Astrocyte (in vitro differentiated cells and primary cell): ENCODE results near the gene CRELD2. TPM values are rescaled to one million over a fixed set of nuclear protein-coding genes. Genes with fewer than 3 reads are reported as not detected.

ENCODE experiments used
- DNase-seq: peaks from one replicate; pipeline ENCODE4 v3.0.0-alpha.2; 2010; ENCODE audit warnings: low read depth
- FAIRE-seq: peaks from 2 replicates; lab custom pipeline; 2011; peaks lifted over from hg19 to GRCh38; lab: Jason Lieb, UNC
- H2AFZ ChIP-seq: 2 replicates; pipeline ENCODE4 v1.6.0; 2012; ENCODE audit warnings: low read depth, low read length, inconsistent platforms
- H3K27ac ChIP-seq: 2 replicates; pipeline ENCODE4 v1.5.1; 2011; ENCODE audit warnings: low read depth, low read length, inconsistent platforms
- H3K27me3 ChIP-seq: 2 replicates; pipeline ENCODE4 v1.6.0; 2011; ENCODE audit warnings: low read length, inconsistent platforms; ENCODE audit not compliant: insufficient read depth
- H3K36me3 ChIP-seq: 2 replicates; pipeline ENCODE4 v1.5.1; 2011; ENCODE audit warnings: low read length, inconsistent platforms; ENCODE audit not compliant: insufficient read depth
- H3K4me1 ChIP-seq: 2 replicates; pipeline ENCODE4 v1.5.1; 2011; ENCODE audit warnings: low read length, inconsistent platforms; ENCODE audit not compliant: insufficient read depth
- H3K4me2 ChIP-seq: 2 replicates; pipeline ENCODE4 v1.6.0; 2012; ENCODE audit warnings: low read length, inconsistent platforms
- H3K4me3 ChIP-seq: 2 replicates; pipeline ENCODE4 v1.5.1; 2011; ENCODE audit warnings: low read depth, mild to moderate bottlenecking, low read length, inconsistent platforms; ENCODE audit not compliant: insufficient read depth
- H3K79me2 ChIP-seq: 2 replicates; pipeline ENCODE4 v1.6.0; 2012; ENCODE audit warnings: mild to moderate bottlenecking, low read length, inconsistent platforms; ENCODE audit not compliant: insufficient read depth
- H3K9ac ChIP-seq: 2 replicates; pipeline ENCODE4 v1.6.0; 2012; ENCODE audit warnings: mild to moderate bottlenecking, low read length, inconsistent platforms
- H3K9me3 ChIP-seq: 2 replicates; pipeline ENCODE4 v1.5.1; 2012; ENCODE audit warnings: low read depth, mild to moderate bottlenecking, low read length, inconsistent platforms; ENCODE audit not compliant: insufficient read depth
- H4K20me1 ChIP-seq: 2 replicates; pipeline ENCODE4 v1.6.0; 2012; ENCODE audit warnings: low read length, inconsistent platforms; ENCODE audit not compliant: insufficient read depth
- H3K27ac Mint-ChIP-seq: one replicate; pipeline ENCODE4 v1.8.0; 2021; ENCODE audit warnings: mild to moderate bottlenecking, mixed read lengths; ENCODE audit not compliant: unreplicated experiment
- H3K27me3 Mint-ChIP-seq: one replicate; pipeline ENCODE4 v1.8.0; 2021; ENCODE audit warnings: low read depth, mixed read lengths; ENCODE audit not compliant: unreplicated experiment
- H3K36me3 Mint-ChIP-seq: one replicate; pipeline ENCODE4 v1.8.0; 2021; ENCODE audit warnings: low read depth, mixed read lengths; ENCODE audit not compliant: unreplicated experiment
- H3K4me1 Mint-ChIP-seq: one replicate; pipeline ENCODE4 v1.8.0; 2021; ENCODE audit warnings: low read depth, mixed read lengths; ENCODE audit not compliant: unreplicated experiment
- H3K4me3 Mint-ChIP-seq: one replicate; pipeline ENCODE4 v1.8.0; 2021; ENCODE audit warnings: mild to moderate bottlenecking, moderate library complexity, mixed read lengths; ENCODE audit not compliant: unreplicated experiment
- H3K9me3 Mint-ChIP-seq: one replicate; pipeline ENCODE4 v1.8.0; 2021; ENCODE audit warnings: mild to moderate bottlenecking, mixed read lengths; ENCODE audit not compliant: unreplicated experiment
- CTCF ChIP-seq: IDR thresholded peaks from 2 replicates; pipeline ENCODE4 v1.5.1; 2011; ENCODE audit warnings: low read depth, mild to moderate bottlenecking, inconsistent platforms, low read length, moderate library complexity; ENCODE audit not compliant: insufficient read depth
- EZH2 ChIP-seq: IDR thresholded peaks from 2 replicates; pipeline ENCODE4 v1.6.1; 2012; ENCODE audit warnings: mild to moderate bottlenecking, low read length, inconsistent platforms; ENCODE audit not compliant: insufficient read depth
- total RNA-seq: library from RNA; stranded (reverse); gene quantifications from 2 replicates; pipeline ENCODE4 v1.2.1, GENCODE V29; 2021

The CRELD2 gene
- total RNA-seq, 1 donor from 2014 or later, result 49.6 TPM

GRCh38 chr22:49951986-49952896 is 33.8 kb downstream of the CRELD2 start:
- no peaks in the 10 kb centered on the region for H3K36me3 Mint-ChIP-seq
- H2AFZ ChIP-seq, result peak overlapping the region; percentile 2
- no peak overlapping the region for H3K4me3 ChIP-seq
- peak overlapping the region; percentile 70 for H3K4me2 ChIP-seq
- DNase-seq, result peak; percentile 84
- no peaks in the 10 kb centered on the region for H3K27me3 ChIP-seq
- H3K9me3 ChIP-seq, result no peaks in the 10 kb centered on the region
- H3K4me3 Mint-ChIP-seq, result no peak overlapping the region
- peaks cover 12% of the 10 kb centered on the region for H3K4me1 ChIP-seq
- H4K20me1 ChIP-seq, result no peaks in the 10 kb centered on the region
- peaks cover 4% of the 10 kb centered on the region for H3K4me1 Mint-ChIP-seq
- H3K9ac ChIP-seq, result peak overlapping the region; percentile 55
- FAIRE-seq, result no peak
- H3K36me3 ChIP-seq, result no peaks in the 10 kb centered on the region
- H3K27ac Mint-ChIP-seq, result peak overlapping the region; percentile 78
- TF ChIP-seq CTCF (no peak), EZH2 (no peak)
- H3K9me3 Mint-ChIP-seq, result no peaks in the 10 kb centered on the region
- peak overlapping the region; percentile 57 for H3K27ac ChIP-seq
- H3K27me3 Mint-ChIP-seq, result peaks cover 2% of the 10 kb centered on the region
- no peaks in the 10 kb centered on the region for H3K79me2 ChIP-seq

- peaks cover 5% of the 10 kb centered on the region for H3K27me3 Mint-ChIP-seq
- peaks cover 12% of the 10 kb centered on the region for H3K4me1 ChIP-seq
- H3K4me3 Mint-ChIP-seq, result no peak overlapping the region
- no peaks in the 10 kb centered on the region for H3K9me3 ChIP-seq
- H3K27me3 ChIP-seq, result no peaks in the 10 kb centered on the region
- no peak overlapping the region for H3K4me3 ChIP-seq
- H3K4me2 ChIP-seq, result no peak overlapping the region
- H3K9me3 Mint-ChIP-seq, result no peaks in the 10 kb centered on the region
- H3K4me1 Mint-ChIP-seq, result peaks cover 4% of the 10 kb centered on the region
- FAIRE-seq (no peak), DNase-seq (no peak)
- TF ChIP-seq EZH2 (no peak), CTCF (no peak)
- H3K36me3 ChIP-seq, result no peaks in the 10 kb centered on the region
- H3K27ac ChIP-seq, result no peak overlapping the region
- no peaks in the 10 kb centered on the region for H3K79me2 ChIP-seq
- no peak overlapping the region for H3K9ac ChIP-seq
- no peaks in the 10 kb centered on the region for H3K36me3 Mint-ChIP-seq
- H2AFZ ChIP-seq, result no peak overlapping the region
- no peaks in the 10 kb centered on the region for H4K20me1 ChIP-seq
- no peak overlapping the region for H3K27ac Mint-ChIP-seq
Measured at GRCh38 chr22:49953027-49953679, 34.7 kb downstream of the CRELD2 start.
